ENCODE data around the gene SP3.

Gene SP3

GRCh38 chr2:173991856-173992588, 26.8 kb upstream of the SP3 start:
- H3K36me3 ChIP-seq (ENCODE audit: control insufficient read depth, insufficient read depth, low read length): no peaks in the 10 kb centered on the region
- no peak overlapping the region for H3K4me3 ChIP-seq (ENCODE audit: low read depth, low read length)
- H3K27me3 ChIP-seq (ENCODE audit: control insufficient read depth, insufficient read depth, low read length): no peaks in the 10 kb centered on the region
- H3K4me1 ChIP-seq (ENCODE audit: control insufficient read depth, insufficient read depth, low read length): no peaks in the 10 kb centered on the region
- no peaks in the 10 kb centered on the region for H3K9me3 ChIP-seq (ENCODE audit: control insufficient read depth, insufficient read depth, low read length)
- no peak overlapping the region for H3K9ac ChIP-seq (ENCODE audit: low read depth, low read length)

- Histone ChIP-seq H3K36me3 (ENCODE audit: control insufficient read depth, insufficient read depth, low read length) (no peaks in the 10 kb centered on the region), H3K4me1 (ENCODE audit: control insufficient read depth, insufficient read depth, low read length) (no peaks in the 10 kb centered on the region), H3K9ac (ENCODE audit: low read depth, low read length) (no peak overlapping the region), H3K4me3 (ENCODE audit: low read depth, low read length) (no peak overlapping the region), H3K27me3 (ENCODE audit: control insufficient read depth, insufficient read depth, low read length) (no peaks in the 10 kb centered on the region), H3K9me3 (ENCODE audit: control insufficient read depth, insufficient read depth, low read length) (no peaks in the 10 kb centered on the region)
Observed at GRCh38 chr2:173990970-173991819, 26.0 kb upstream of the SP3 start.

- Histone ChIP-seq H3K27me3 (ENCODE audit: control insufficient read depth, insufficient read depth, low read length) (no peaks in the 10 kb centered on the region), H3K4me3 (ENCODE audit: low read depth, low read length) (no peak overlapping the region), H3K9ac (ENCODE audit: low read depth, low read length) (no peak overlapping the region), H3K4me1 (ENCODE audit: control insufficient read depth, insufficient read depth, low read length) (no peaks in the 10 kb centered on the region), H3K9me3 (ENCODE audit: control insufficient read depth, insufficient read depth, low read length) (no peaks in the 10 kb centered on the region), H3K36me3 (ENCODE audit: control insufficient read depth, insufficient read depth, low read length) (no peaks in the 10 kb centered on the region)
Observed at GRCh38 chr2:173990245-173990644, 25.1 kb upstream of the SP3 start.

GRCh38 chr2:173989884-173990215, 24.7 kb upstream of the SP3 start:
- H3K27me3 ChIP-seq (ENCODE audit: control insufficient read depth, insufficient read depth, low read length): no peaks in the 10 kb centered on the region
- H3K4me1 ChIP-seq (ENCODE audit: control insufficient read depth, insufficient read depth, low read length): no peaks in the 10 kb centered on the region
- no peaks in the 10 kb centered on the region for H3K9me3 ChIP-seq (ENCODE audit: control insufficient read depth, insufficient read depth, low read length)
- H3K4me3 ChIP-seq (ENCODE audit: low read depth, low read length): no peak overlapping the region
- no peak overlapping the region for H3K9ac ChIP-seq (ENCODE audit: low read depth, low read length)
- no peaks in the 10 kb centered on the region for H3K36me3 ChIP-seq (ENCODE audit: control insufficient read depth, insufficient read depth, low read length)

- Histone ChIP-seq H3K4me3 (ENCODE audit: low read depth, low read length) (no peak overlapping the region), H3K4me1 (ENCODE audit: control insufficient read depth, insufficient read depth, low read length) (no peaks in the 10 kb centered on the region), H3K9me3 (ENCODE audit: control insufficient read depth, insufficient read depth, low read length) (no peaks in the 10 kb centered on the region), H3K36me3 (ENCODE audit: control insufficient read depth, insufficient read depth, low read length) (no peaks in the 10 kb centered on the region), H3K27me3 (ENCODE audit: control insufficient read depth, insufficient read depth, low read length) (no peaks in the 10 kb centered on the region), H3K9ac (ENCODE audit: low read depth, low read length) (no peak overlapping the region)
Observed at GRCh38 chr2:173989160-173989883, 24.1 kb upstream of the SP3 start.

- Histone ChIP-seq H3K27me3 (ENCODE audit: control insufficient read depth, insufficient read depth, low read length) (no peaks in the 10 kb centered on the region), H3K9ac (ENCODE audit: low read depth, low read length) (no peak overlapping the region), H3K9me3 (ENCODE audit: control insufficient read depth, insufficient read depth, low read length) (no peaks in the 10 kb centered on the region), H3K4me1 (ENCODE audit: control insufficient read depth, insufficient read depth, low read length) (peaks cover 5% of the 10 kb centered on the region), H3K36me3 (ENCODE audit: control insufficient read depth, insufficient read depth, low read length) (no peaks in the 10 kb centered on the region), H3K4me3 (ENCODE audit: low read depth, low read length) (no peak overlapping the region)
Observed at GRCh38 chr2:173986805-173987204, 21.6 kb upstream of the SP3 start.

- Histone ChIP-seq H3K9ac (ENCODE audit: low read depth, low read length) (no peak overlapping the region), H3K36me3 (ENCODE audit: control insufficient read depth, insufficient read depth, low read length) (no peaks in the 10 kb centered on the region), H3K9me3 (ENCODE audit: control insufficient read depth, insufficient read depth, low read length) (no peaks in the 10 kb centered on the region), H3K27me3 (ENCODE audit: control insufficient read depth, insufficient read depth, low read length) (no peaks in the 10 kb centered on the region), H3K4me3 (ENCODE audit: low read depth, low read length) (no peak overlapping the region), H3K4me1 (ENCODE audit: control insufficient read depth, insufficient read depth, low read length) (peaks cover 5% of the 10 kb centered on the region)
Observed at GRCh38 chr2:173985605-173985992, 20.4 kb upstream of the SP3 start.

- no peak overlapping the region for H3K4me3 ChIP-seq (ENCODE audit: low read depth, low read length)
- H3K9ac ChIP-seq (ENCODE audit: low read depth, low read length): no peak overlapping the region
- no peaks in the 10 kb centered on the region for H3K9me3 ChIP-seq (ENCODE audit: control insufficient read depth, insufficient read depth, low read length)
- H3K4me1 ChIP-seq (ENCODE audit: control insufficient read depth, insufficient read depth, low read length): peaks cover 5% of the 10 kb centered on the region
- H3K36me3 ChIP-seq (ENCODE audit: control insufficient read depth, insufficient read depth, low read length): no peaks in the 10 kb centered on the region
- H3K27me3 ChIP-seq (ENCODE audit: control insufficient read depth, insufficient read depth, low read length): no peaks in the 10 kb centered on the region
Observed at GRCh38 chr2:173984866-173985604, 19.9 kb upstream of the SP3 start.

GRCh38 chr2:173983391-173983871, 18.3 kb upstream of the SP3 start:
- Histone ChIP-seq H3K4me1 (ENCODE audit: control insufficient read depth, insufficient read depth, low read length) (peaks cover 5% of the 10 kb centered on the region), H3K27me3 (ENCODE audit: control insufficient read depth, insufficient read depth, low read length) (no peaks in the 10 kb centered on the region), H3K4me3 (ENCODE audit: low read depth, low read length) (no peak overlapping the region), H3K9me3 (ENCODE audit: control insufficient read depth, insufficient read depth, low read length) (no peaks in the 10 kb centered on the region), H3K9ac (ENCODE audit: low read depth, low read length) (no peak overlapping the region), H3K36me3 (ENCODE audit: control insufficient read depth, insufficient read depth, low read length) (no peaks in the 10 kb centered on the region)

- H3K4me3 ChIP-seq (ENCODE audit: low read depth, low read length): no peak overlapping the region
- H3K27me3 ChIP-seq (ENCODE audit: control insufficient read depth, insufficient read depth, low read length): no peaks in the 10 kb centered on the region
- no peaks in the 10 kb centered on the region for H3K9me3 ChIP-seq (ENCODE audit: control insufficient read depth, insufficient read depth, low read length)
- peaks cover 5% of the 10 kb centered on the region for H3K4me1 ChIP-seq (ENCODE audit: control insufficient read depth, insufficient read depth, low read length)
- no peak overlapping the region for H3K9ac ChIP-seq (ENCODE audit: low read depth, low read length)
- H3K36me3 ChIP-seq (ENCODE audit: control insufficient read depth, insufficient read depth, low read length): no peaks in the 10 kb centered on the region
Observed at GRCh38 chr2:173982918-173983317, 17.7 kb upstream of the SP3 start.

GRCh38 chr2:173982182-173982714, 17.1 kb upstream of the SP3 start:
- H3K9ac ChIP-seq (ENCODE audit: low read depth, low read length): no peak overlapping the region
- no peaks in the 10 kb centered on the region for H3K9me3 ChIP-seq (ENCODE audit: control insufficient read depth, insufficient read depth, low read length)
- no peaks in the 10 kb centered on the region for H3K36me3 ChIP-seq (ENCODE audit: control insufficient read depth, insufficient read depth, low read length)
- H3K27me3 ChIP-seq (ENCODE audit: control insufficient read depth, insufficient read depth, low read length): no peaks in the 10 kb centered on the region
- H3K4me3 ChIP-seq (ENCODE audit: low read depth, low read length): no peak overlapping the region
- peaks cover 5% of the 10 kb centered on the region for H3K4me1 ChIP-seq (ENCODE audit: control insufficient read depth, insufficient read depth, low read length)

Data from iPS-15b (cell line).